PC-9 (cell line): ENCODE measurements around the gene RAB3IL1.

Source experiments
- EZH2 ChIP-seq: fragments of 200-600 bp; sonication (generic); IDR thresholded peaks from 2 replicates; pipeline ENCODE4 v1.8.0; 2017; ENCODE audit warnings: antibody characterized with exemption, low read depth
- TF ChIP-seq, protein P1 (sequence below): fragments of 200-600 bp; sonication (generic); conservative IDR thresholded peaks from 2 replicates; pipeline ENCODE4 v1.6.1; 2017; ENCODE audit warnings: mixed run types, antibody characterized with exemption, mild to moderate bottlenecking, moderate library complexity

- TF ChIP-seq EZH2: no peak
- TF ChIP-seq, protein P1, sequence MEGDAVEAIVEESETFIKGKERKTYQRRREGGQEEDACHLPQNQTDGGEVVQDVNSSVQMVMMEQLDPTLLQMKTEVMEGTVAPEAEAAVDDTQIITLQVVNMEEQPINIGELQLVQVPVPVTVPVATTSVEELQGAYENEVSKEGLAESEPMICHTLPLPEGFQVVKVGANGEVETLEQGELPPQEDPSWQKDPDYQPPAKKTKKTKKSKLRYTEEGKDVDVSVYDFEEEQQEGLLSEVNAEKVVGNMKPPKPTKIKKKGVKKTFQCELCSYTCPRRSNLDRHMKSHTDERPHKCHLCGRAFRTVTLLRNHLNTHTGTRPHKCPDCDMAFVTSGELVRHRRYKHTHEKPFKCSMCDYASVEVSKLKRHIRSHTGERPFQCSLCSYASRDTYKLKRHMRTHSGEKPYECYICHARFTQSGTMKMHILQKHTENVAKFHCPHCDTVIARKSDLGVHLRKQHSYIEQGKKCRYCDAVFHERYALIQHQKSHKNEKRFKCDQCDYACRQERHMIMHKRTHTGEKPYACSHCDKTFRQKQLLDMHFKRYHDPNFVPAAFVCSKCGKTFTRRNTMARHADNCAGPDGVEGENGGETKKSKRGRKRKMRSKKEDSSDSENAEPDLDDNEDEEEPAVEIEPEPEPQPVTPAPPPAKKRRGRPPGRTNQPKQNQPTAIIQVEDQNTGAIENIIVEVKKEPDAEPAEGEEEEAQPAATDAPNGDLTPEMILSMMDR: no peak
Observed at GRCh38 chr11:61955422-61956135, 38.2 kb upstream of the RAB3IL1 start.
